HCT116 (cell line): ENCODE results near the gene OTOG. TPM values are rescaled to one million over a fixed set of nuclear protein-coding genes. Genes with fewer than 3 reads are reported as not detected.

ENCODE experiments used
- ATAC-seq: fragments of 200-7000 bp; cut with Tn5 transposase; 2 replicates; pipeline ENCODE4 v1.9.1; 2020; ENCODE audit warnings: mild to moderate bottlenecking, moderate library complexity
- BruUV-seq: library from RNA; stranded (reverse); fragments of 400-500 nt; replicated peaks from 2 replicates; lab custom pipeline; 2021; lab: Mats Ljungman, UMichigan
- CTCF ChIA-PET: fragments of 300-600 bp; sonication (Branson Sonifier 250); formaldehyde crosslinking; loops from one replicate; lab custom pipeline; 2021; ENCODE audit warnings: antibody characterized with exemption; lab: Charles Lee
- POLR2A ChIA-PET: fragments of 300-600, 350-600 bp; sonication (Branson Sonifier 250); formaldehyde crosslinking; loops from one replicate; lab custom pipeline; 2021; ENCODE audit warnings: antibody characterized with exemption; lab: Charles Lee
- RAD21 ChIA-PET, 2 experiments: fragments of 300-600 bp; sonication (Branson Sonifier 250); formaldehyde crosslinking; loops; one replicate each; lab custom pipeline; 2023; ENCODE audit warnings: low total read pairs in 2 of 2; ENCODE audit not compliant: uncharacterized antibody in 2 of 2, unreplicated experiment in 2 of 2, low non-redundant PET in 1 of 2; lab: Charles Lee
- DNase-seq: peaks from one replicate; pipeline ENCODE4 v3.0.0-alpha.2; 2010; ENCODE audit warnings: low read depth, low spot score
- H2AFZ ChIP-seq: fragments of 200-600 bp; shearing (Covaris generic), sonication (generic); 2 replicates; pipeline ENCODE4 v1.6.1; 2017; ENCODE audit warnings: low read depth, mixed run types, mixed read lengths, antibody characterized with exemption, low read length; ENCODE audit not compliant: poor library complexity, severe bottlenecking
- H3K27ac ChIP-seq: 2 replicates; pipeline ENCODE4 v1.5.1; 2012; ENCODE audit warnings: low read depth, low read length
- H3K27me3 ChIP-seq: fragments of 200-600 bp; sonication (generic); 2 replicates; pipeline ENCODE4 v1.6.1; 2016; ENCODE audit warnings: mixed run types, low read length, mixed read lengths; ENCODE audit not compliant: insufficient read depth
- H3K36me3 ChIP-seq, 2 experiments: fragments of 200-500 bp in 1 of 2; fragments of 200-600 bp in 1 of 2; sonication (Bioruptor generic) in 1 of 2; sonication (generic) in 1 of 2; 2 replicates each; pipeline versions ENCODE4 v1.5.1 to v1.6.1; 2014 to 2016; ENCODE audit warnings: low read length in 2 of 2, inconsistent platforms in 1 of 2, mixed read lengths in 1 of 2, mixed run types in 1 of 2; ENCODE audit not compliant: insufficient read depth in 2 of 2, control insufficient read depth in 1 of 2
- H3K4me1 ChIP-seq, 2 experiments: fragments of 200-600 bp in 1 of 2; sonication (generic) in 1 of 2; 2 replicates each; pipeline versions ENCODE4 v1.5.1 to v1.6.1; 2012 to 2017; ENCODE audit warnings: low read length in 2 of 2, inconsistent platforms in 1 of 2, mild to moderate bottlenecking in 1 of 2, mixed read lengths in 1 of 2, mixed run types in 1 of 2, moderate library complexity in 1 of 2; ENCODE audit not compliant: insufficient read depth in 2 of 2, control insufficient read depth in 1 of 2
- H3K4me2 ChIP-seq: fragments of 200-600 bp; sonication (generic); 2 replicates; pipeline ENCODE4 v1.6.1; 2017; ENCODE audit warnings: mixed run types, low read length, mixed read lengths
- H3K4me3 ChIP-seq, 2 experiments: fragments of 200-600 bp in 1 of 2; sonication (generic) in 1 of 2; replicated peaks in 1 of 2; 2 replicates each; pipeline ENCODE4 v1.5.1; 2011 to 2016; ENCODE audit warnings: low read length in 2 of 2, control low read depth in 1 of 2, low read depth in 1 of 2, mild to moderate bottlenecking in 1 of 2, mixed read lengths in 1 of 2, mixed run types in 1 of 2
- H3K79me2 ChIP-seq: fragments of 200-600 bp; sonication (generic); 2 replicates; pipeline ENCODE4 v1.6.1; 2017; ENCODE audit warnings: mild to moderate bottlenecking, mixed run types, low read length, moderate library complexity, mixed read lengths; ENCODE audit not compliant: insufficient read depth
- H3K9ac ChIP-seq: fragments of 200-600 bp; sonication (generic); 2 replicates; pipeline ENCODE4 v1.6.1; 2016; ENCODE audit warnings: low read length, mixed read lengths
- H3K9me2 ChIP-seq: fragments of 200-600 bp; sonication (generic), shearing (Covaris generic); 2 replicates; pipeline ENCODE4 v1.6.1; 2017; ENCODE audit warnings: mixed run types, mild to moderate bottlenecking, moderate library complexity; ENCODE audit not compliant: insufficient read depth
- H3K9me3 ChIP-seq, 2 experiments: fragments of 200-500 bp in 1 of 2; fragments of 200-600 bp in 1 of 2; sonication (Bioruptor generic) in 1 of 2; sonication (generic) in 1 of 2; 2 replicates each; pipeline ENCODE4 v1.6.1; 2014 to 2017; ENCODE audit warnings: low read length in 2 of 2, mixed read lengths in 2 of 2, inconsistent platforms in 1 of 2, low read depth in 1 of 2, mild to moderate bottlenecking in 1 of 2, mixed run types in 1 of 2, moderate library complexity in 1 of 2; ENCODE audit not compliant: control insufficient read depth in 1 of 2, insufficient read depth in 1 of 2
- H4K20me1 ChIP-seq: fragments of 200-600 bp; sonication (generic), shearing (Covaris generic); 2 replicates; pipeline ENCODE4 v1.6.1; 2017; ENCODE audit warnings: mixed run types, mild to moderate bottlenecking, moderate library complexity; ENCODE audit not compliant: insufficient read depth
- CEBPB ChIP-seq: IDR thresholded peaks from 2 replicates; pipeline ENCODE4 v1.6.1; 2012; ENCODE audit warnings: low read depth
- CTCF ChIP-seq, 3 experiments: fragments of 200-600 bp in 1 of 3; sonication (generic) in 1 of 3; IDR thresholded peaks in 2 of 3; conservative IDR thresholded peaks in 1 of 3; 2 replicates each; pipeline ENCODE4 v1.5.1; 2012 to 2017; ENCODE audit warnings: low read depth in 2 of 3, low read length in 2 of 3, antibody characterized with exemption in 1 of 3, borderline replicate concordance in 1 of 3, control low read depth in 1 of 3, mild to moderate bottlenecking in 1 of 3, mixed read lengths in 1 of 3, mixed run types in 1 of 3, moderate library complexity in 1 of 3; ENCODE audit not compliant: insufficient read depth in 1 of 3
- EGR1 ChIP-seq: IDR thresholded peaks from 2 replicates; pipeline ENCODE4 v1.6.1; 2012; ENCODE audit warnings: low read depth
- EZH2 ChIP-seq: fragments of 200-600 bp; sonication (generic); IDR thresholded peaks from 2 replicates; pipeline ENCODE4 v1.6.1; 2017; ENCODE audit warnings: antibody characterized with exemption, mixed run types
- EZH2phosphoT487 ChIP-seq: fragments of 200-600 bp; IDR thresholded peaks from 2 replicates; pipeline ENCODE4 v1.6.1; 2018; ENCODE audit warnings: antibody characterized with exemption, borderline replicate concordance
- JUND ChIP-seq: IDR thresholded peaks from 2 replicates; pipeline ENCODE4 v1.6.1; 2012
- POLR2A ChIP-seq: IDR thresholded peaks from 2 replicates; pipeline ENCODE4 v1.7.0; 2011; ENCODE audit warnings: borderline replicate concordance; ENCODE audit not compliant: insufficient read depth, insufficient read length; ENCODE audit errors: extremely low read depth
- POLR2AphosphoS5 ChIP-seq: IDR thresholded peaks from 2 replicates; pipeline ENCODE4 v1.6.1; 2011; ENCODE audit warnings: mild to moderate bottlenecking, low read depth, low read length, moderate library complexity
- RAD21 ChIP-seq: IDR thresholded peaks from 2 replicates; pipeline ENCODE4 v1.6.1; 2012; ENCODE audit warnings: low read depth, mild to moderate bottlenecking
- SIN3A ChIP-seq: IDR thresholded peaks from 2 replicates; pipeline ENCODE4 v1.6.1; 2012; ENCODE audit warnings: low read depth
- SRF ChIP-seq: IDR thresholded peaks from 2 replicates; pipeline ENCODE4 v1.6.1; 2012; ENCODE audit warnings: low read depth
- TCF7L2 ChIP-seq: IDR thresholded peaks from 2 replicates; pipeline ENCODE4 v1.7.0; 2011; ENCODE audit warnings: borderline replicate concordance, inconsistent platforms; ENCODE audit not compliant: insufficient read depth, insufficient read length; ENCODE audit errors: extremely low read depth
- ZFX ChIP-seq: fragments of 450-650 bp; IDR thresholded peaks from 2 replicates; pipeline ENCODE4 v1.6.1; 2017
- intact Hi-C: fragments of 100-400 bp; cut with micrococcal nuclease; formaldehyde crosslinking; loops from 2 replicates; pipeline ENCODE4 v1.10.0; 2022
- total RNA-seq: library from RNA; stranded (reverse); gene quantifications from one replicate; pipeline ENCODE4 v1.2.1, GENCODE V29; 2021; ENCODE audit not compliant: unreplicated experiment
- TF ChIP-seq, protein P1 (sequence below): IDR thresholded peaks from 2 replicates; pipeline ENCODE4 v1.6.1; 2011; ENCODE audit warnings: mild to moderate bottlenecking, low read length, moderate library complexity; ENCODE audit not compliant: insufficient replicate concordance; ENCODE audit errors: extremely low read depth
- TF ChIP-seq, protein P2 (sequence below): IDR thresholded peaks from 2 replicates; pipeline ENCODE4 v1.6.1; 2012
- TF ChIP-seq, protein P3 (sequence below): IDR thresholded peaks from 2 replicates; pipeline ENCODE4 v1.6.1; 2012; ENCODE audit warnings: low read depth

OTOG gene
- total RNA-seq, 1 experiment from 2014 or later, result 0.07 TPM

- ChIA-PET RAD21 (interaction anchor here in 1 of 2 experiments (1.4 kb wide), 1 partner anchor 123 kb away, joined by 3 read pairs; no protein-coding TSS in a partner anchor), POLR2A (no interaction called here), CTCF (interaction anchor here (0.9 to 1.3 kb wide), 5 partner anchors 13 to 122 kb away, joined by 3 to 6 read pairs (median 4); partner anchors contain the start of genes KCNJ11 and USH1C)
- BruUV-seq, result no TSS peak
- no peak overlapping the region; the same call in 1 of the 2 replicates for H3K4me2 ChIP-seq
- no peak overlapping the region for H2AFZ ChIP-seq
- H3K9me3 ChIP-seq, result no peaks in the 10 kb centered on the region
- no peak for TF ChIP-seq RAD21
- TF ChIP-seq SIN3A, result no peak
- TF ChIP-seq, protein P1, sequence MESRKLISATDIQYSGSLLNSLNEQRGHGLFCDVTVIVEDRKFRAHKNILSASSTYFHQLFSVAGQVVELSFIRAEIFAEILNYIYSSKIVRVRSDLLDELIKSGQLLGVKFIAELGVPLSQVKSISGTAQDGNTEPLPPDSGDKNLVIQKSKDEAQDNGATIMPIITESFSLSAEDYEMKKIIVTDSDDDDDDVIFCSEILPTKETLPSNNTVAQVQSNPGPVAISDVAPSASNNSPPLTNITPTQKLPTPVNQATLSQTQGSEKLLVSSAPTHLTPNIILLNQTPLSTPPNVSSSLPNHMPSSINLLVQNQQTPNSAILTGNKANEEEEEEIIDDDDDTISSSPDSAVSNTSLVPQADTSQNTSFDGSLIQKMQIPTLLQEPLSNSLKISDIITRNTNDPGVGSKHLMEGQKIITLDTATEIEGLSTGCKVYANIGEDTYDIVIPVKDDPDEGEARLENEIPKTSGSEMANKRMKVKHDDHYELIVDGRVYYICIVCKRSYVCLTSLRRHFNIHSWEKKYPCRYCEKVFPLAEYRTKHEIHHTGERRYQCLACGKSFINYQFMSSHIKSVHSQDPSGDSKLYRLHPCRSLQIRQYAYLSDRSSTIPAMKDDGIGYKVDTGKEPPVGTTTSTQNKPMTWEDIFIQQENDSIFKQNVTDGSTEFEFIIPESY, result no peak
- no peak for TF ChIP-seq JUND
- TF ChIP-seq CTCF (IDR thresholded peaks at IDR 0.05 in 2 of 3, conservative IDR thresholded peaks at IDR 0.05 in 1 of 3; ENCODE audit: borderline replicate concordance in 1 of 3, insufficient read depth in 1 of 3, low read depth in 2 of 3, low read length in 2 of 3), result no peak
- TF ChIP-seq SRF, result no peak
- TF ChIP-seq EZH2phosphoT487, result no peak
- TF ChIP-seq EZH2, result no peak
- no peak for TF ChIP-seq CEBPB
- no peak for TF ChIP-seq TCF7L2
- TF ChIP-seq, protein P2, sequence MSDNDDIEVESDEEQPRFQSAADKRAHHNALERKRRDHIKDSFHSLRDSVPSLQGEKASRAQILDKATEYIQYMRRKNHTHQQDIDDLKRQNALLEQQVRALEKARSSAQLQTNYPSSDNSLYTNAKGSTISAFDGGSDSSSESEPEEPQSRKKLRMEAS, result no peak
- TF ChIP-seq EGR1, result no peak
- TF ChIP-seq, protein P3, sequence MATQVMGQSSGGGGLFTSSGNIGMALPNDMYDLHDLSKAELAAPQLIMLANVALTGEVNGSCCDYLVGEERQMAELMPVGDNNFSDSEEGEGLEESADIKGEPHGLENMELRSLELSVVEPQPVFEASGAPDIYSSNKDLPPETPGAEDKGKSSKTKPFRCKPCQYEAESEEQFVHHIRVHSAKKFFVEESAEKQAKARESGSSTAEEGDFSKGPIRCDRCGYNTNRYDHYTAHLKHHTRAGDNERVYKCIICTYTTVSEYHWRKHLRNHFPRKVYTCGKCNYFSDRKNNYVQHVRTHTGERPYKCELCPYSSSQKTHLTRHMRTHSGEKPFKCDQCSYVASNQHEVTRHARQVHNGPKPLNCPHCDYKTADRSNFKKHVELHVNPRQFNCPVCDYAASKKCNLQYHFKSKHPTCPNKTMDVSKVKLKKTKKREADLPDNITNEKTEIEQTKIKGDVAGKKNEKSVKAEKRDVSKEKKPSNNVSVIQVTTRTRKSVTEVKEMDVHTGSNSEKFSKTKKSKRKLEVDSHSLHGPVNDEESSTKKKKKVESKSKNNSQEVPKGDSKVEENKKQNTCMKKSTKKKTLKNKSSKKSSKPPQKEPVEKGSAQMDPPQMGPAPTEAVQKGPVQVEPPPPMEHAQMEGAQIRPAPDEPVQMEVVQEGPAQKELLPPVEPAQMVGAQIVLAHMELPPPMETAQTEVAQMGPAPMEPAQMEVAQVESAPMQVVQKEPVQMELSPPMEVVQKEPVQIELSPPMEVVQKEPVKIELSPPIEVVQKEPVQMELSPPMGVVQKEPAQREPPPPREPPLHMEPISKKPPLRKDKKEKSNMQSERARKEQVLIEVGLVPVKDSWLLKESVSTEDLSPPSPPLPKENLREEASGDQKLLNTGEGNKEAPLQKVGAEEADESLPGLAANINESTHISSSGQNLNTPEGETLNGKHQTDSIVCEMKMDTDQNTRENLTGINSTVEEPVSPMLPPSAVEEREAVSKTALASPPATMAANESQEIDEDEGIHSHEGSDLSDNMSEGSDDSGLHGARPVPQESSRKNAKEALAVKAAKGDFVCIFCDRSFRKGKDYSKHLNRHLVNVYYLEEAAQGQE, result no peak
- no peak for TF ChIP-seq POLR2AphosphoS5
- no peak for TF ChIP-seq POLR2A
- TF ChIP-seq ZFX, result no peak
- H4K20me1 ChIP-seq, result no peaks in the 10 kb centered on the region
- H3K27ac ChIP-seq, result no peak overlapping the region
- intact Hi-C loops, result loop anchor here (10.0 kb wide), 1 partner anchor 562 kb away; no protein-coding TSS in a partner anchor
- no peak for DNase-seq
- H3K4me3 ChIP-seq, result no peak overlapping the region
- peaks cover 5 to 12% of the 10 kb centered on the region in 2 experiments; a peak in 3 of 4 replicates for H3K4me1 ChIP-seq
- H3K79me2 ChIP-seq, result no peaks in the 10 kb centered on the region
- no peaks in the 10 kb centered on the region for H3K36me3 ChIP-seq
- no peaks in the 10 kb centered on the region for H3K9me2 ChIP-seq
- H3K27me3 ChIP-seq, result no peaks in the 10 kb centered on the region
- H3K9ac ChIP-seq, result no peak overlapping the region
- no peak for ATAC-seq
Observed at GRCh38 chr11:17506314-17506713, 40.7 kb upstream of the OTOG start.
